K562 (cell line): ENCODE data around the gene OR51B2. TPM values are rescaled to one million over a fixed set of nuclear protein-coding genes. Genes with fewer than 3 reads are reported as not detected.

Experiments used
- ATF7 ChIP-seq: fragments of 450-650 bp; IDR thresholded peaks from 2 replicates; pipeline ENCODE4 v1.7.1; 2014; ENCODE audit warnings: mild to moderate bottlenecking, moderate library complexity
- CBFA2T2 ChIP-seq: fragments of 450-650 bp; conservative IDR thresholded peaks from 2 replicates; pipeline ENCODE4 v1.6.1; 2017; ENCODE audit warnings: mild to moderate bottlenecking
- CCNT2 ChIP-seq: IDR thresholded peaks from 2 replicates; pipeline ENCODE4 v1.6.1; 2011; ENCODE audit warnings: borderline replicate concordance, low read depth, mild to moderate bottlenecking, moderate library complexity, mixed read lengths, low read length; ENCODE audit not compliant: insufficient read length; ENCODE audit errors: extremely low read depth
- CHCHD3 ChIP-seq: fragments of 250-450 bp; sonication (Bioruptor Pico); IDR thresholded peaks from 2 replicates; pipeline ENCODE4 v2.1.2; 2022; ENCODE audit warnings: mild to moderate bottlenecking
- CREM ChIP-seq: IDR thresholded peaks from 2 replicates; pipeline ENCODE4 v1.6.1; 2014; ENCODE audit warnings: antibody characterized with exemption, low read depth
- DMBX1 ChIP-seq: fragments of 250-450 bp; sonication (Bioruptor Pico); IDR thresholded peaks from 2 replicates; pipeline ENCODE4 v1.8.0; 2022; ENCODE audit warnings: inconsistent platforms, mild to moderate bottlenecking, moderate library complexity, borderline replicate concordance
- ELK3 ChIP-seq: fragments of 450-650 bp; formaldehyde crosslinking; IDR thresholded peaks from 2 replicates; pipeline ENCODE4 v1.4.0; 2020; ENCODE audit warnings: mild to moderate bottlenecking
- EP400 ChIP-seq: fragments of 450-650 bp; IDR thresholded peaks from 2 replicates; pipeline ENCODE4 v1.6.1; 2017; ENCODE audit warnings: antibody characterized with exemption, mild to moderate bottlenecking, moderate library complexity
- GTF2B ChIP-seq: IDR thresholded peaks from 2 replicates; pipeline ENCODE4 v1.6.1; 2011; ENCODE audit not compliant: insufficient read length; ENCODE audit errors: extremely low read depth
- KLF6 ChIP-seq: fragments of 250-450 bp; sonication (Bioruptor Pico); IDR thresholded peaks from 2 replicates; pipeline ENCODE4 v1.4.0; 2020; ENCODE audit warnings: mild to moderate bottlenecking, moderate library complexity, borderline replicate concordance
- LEF1 ChIP-seq: fragments of 450-650 bp; IDR thresholded peaks from 2 replicates; pipeline ENCODE4 v1.6.1; 2016; ENCODE audit warnings: mild to moderate bottlenecking
- MCM5 ChIP-seq: fragments of 450-650 bp; IDR thresholded peaks from 2 replicates; pipeline ENCODE4 v1.6.1; 2016; ENCODE audit warnings: low read depth
- MEIS2 ChIP-seq: fragments of 450-650 bp; IDR thresholded peaks from 2 replicates; pipeline ENCODE4 v1.6.1; 2014; ENCODE audit warnings: mild to moderate bottlenecking; ENCODE audit not compliant: partially characterized antibody
- MLLT1 ChIP-seq, 2 experiments: fragments of 450-650 bp; IDR thresholded peaks; 2 replicates each; pipeline ENCODE4 v1.6.1; 2016
- NCOA4 ChIP-seq: fragments of 450-650 bp; IDR thresholded peaks from 2 replicates; pipeline ENCODE4 v1.6.1; 2018; ENCODE audit warnings: mild to moderate bottlenecking; ENCODE audit not compliant: partially characterized antibody
- PYGO2 ChIP-seq: fragments of 450-650 bp; IDR thresholded peaks from 2 replicates; pipeline ENCODE4 v1.6.1; 2016; ENCODE audit warnings: mild to moderate bottlenecking, missing genetic modification characterization, moderate library complexity, missing compliant biosample characterization
- RBM15 ChIP-seq: fragments of 200-400 bp; formaldehyde crosslinking; IDR thresholded peaks from 2 replicates; pipeline ENCODE4 v1.6.1; 2018; ENCODE audit warnings: mild to moderate bottlenecking, low read length, moderate library complexity; ENCODE audit not compliant: insufficient read depth
- SIN3A ChIP-seq, 2 experiments: fragments of 150-350 bp in 1 of 2; IDR thresholded peaks; 2 replicates each; pipeline ENCODE4 v1.6.1; 2011 to 2016; ENCODE audit warnings: borderline replicate concordance in 2 of 2, low read depth in 2 of 2, low read length in 2 of 2, mild to moderate bottlenecking in 2 of 2, moderate library complexity in 2 of 2; ENCODE audit not compliant: control insufficient read depth in 1 of 2
- ZBTB43 ChIP-seq: sonication (generic); formaldehyde crosslinking; IDR thresholded peaks from 2 replicates; pipeline ENCODE4 v1.8.0; 2023; ENCODE audit warnings: mild to moderate bottlenecking, missing genetic modification reagents
- ZFP91 ChIP-seq: sonication (generic); formaldehyde crosslinking; IDR thresholded peaks from 2 replicates; pipeline ENCODE4 v1.8.0; 2022; ENCODE audit warnings: mild to moderate bottlenecking, missing genetic modification reagents
- ZKSCAN8 ChIP-seq: fragments of 200-800 bp; sonication (Bioruptor generic); IDR thresholded peaks from 2 replicates; pipeline ENCODE4 v1.6.1; 2016; ENCODE audit warnings: missing genetic modification characterization, missing compliant biosample characterization
- ZNF778 ChIP-seq: fragments of 450-650 bp; formaldehyde crosslinking; IDR thresholded peaks from 2 replicates; pipeline ENCODE4 v1.4.0; 2020; ENCODE audit warnings: mild to moderate bottlenecking, moderate library complexity
- polyA plus RNA-seq, 8 experiments: library from polyadenylated mRNA; depleted of rRNA in 4 of 8; stranded (reverse) in 5 of 8; unstranded in 3 of 8; fragments of >200 nt; fragmentation: Nextera tagmentation in 2 of 8; fragmentation: Illumina TruSeq in 1 of 8; extraction: Ambion mirVana in 2 of 8; extraction: Trizol in 1 of 8; gene quantifications; 2 replicates each; pipeline versions ENCODE4 v1.2.1 to v1.2.3, GENCODE V29; 2011 to 2014; ENCODE audit warnings: inconsistent platforms in 1 of 8, missing spikeins in 1 of 8
- total RNA-seq, 7 experiments: library from RNA; depleted of rRNA in 6 of 7; stranded (reverse); fragments of >200 nt in 6 of 7; fragmentation: Illumina TruSeq in 2 of 7; extraction: Trizol in 2 of 7; gene quantifications; 2 replicates each; pipeline versions ENCODE4 v1.2.1 to v1.2.3, GENCODE V29; 2011 to 2021; ENCODE audit warnings: low replicate concordance in 1 of 7

Gene OR51B2
- total and polyA plus RNA-seq, 9 of the 15 experiments (the other 6 are each of a cell fraction or from before 2014, with no cell fraction given), result 0.38 to 6.6 (median 4.0) TPM

- TF ChIP-seq KLF6 (CRISPR knock-in tag), result 0 out of 2 replicates have a peak, but pooled peaks have one; percentile 4
- TF ChIP-seq GTF2B, result no peak
- no peak for TF ChIP-seq CHCHD3
- TF ChIP-seq MEIS2, result no peak
- TF ChIP-seq MCM5, result no peak
- TF ChIP-seq ZFP91 (CRISPR knock-in tag), result no peak
- TF ChIP-seq NCOA4, result no peak
- TF ChIP-seq EP400, result peak; percentile 71
- no peak for TF ChIP-seq RBM15
- no peak for TF ChIP-seq ELK3 (CRISPR knock-in tag)
- TF ChIP-seq LEF1, result no peak; the same call in 1 of the 2 replicates
- peak; percentile 91 for TF ChIP-seq CBFA2T2
- 0 out of 4 replicates have a peak, but pooled peaks of 1 of the 2 experiments have one; percentile 46 for TF ChIP-seq MLLT1 (IDR thresholded peaks at IDR 0.05)
- TF ChIP-seq PYGO2 (tag), result no peak
- TF ChIP-seq ATF7, result peak; percentile 55; the same call in 1 of the 2 replicates
- TF ChIP-seq CREM, result peak; percentile 59; the same call in 1 of the 2 replicates
- peak; percentile 85; the same call in 1 of the 2 replicates for TF ChIP-seq DMBX1 (CRISPR knock-in tag)
- TF ChIP-seq SIN3A (IDR thresholded peaks at IDR 0.05; ENCODE audit: borderline replicate concordance in 2 of 2, control insufficient read depth in 1 of 2, low read depth in 2 of 2, low read length in 2 of 2), result no peak
- no peak for TF ChIP-seq ZNF778 (CRISPR knock-in tag)
- no peak for TF ChIP-seq ZBTB43
- TF ChIP-seq ZKSCAN8, result 0 out of 2 replicates have a peak, but pooled peaks have one; percentile 50
- peak; percentile 55 for TF ChIP-seq CCNT2
Measured at GRCh38 chr11:5288108-5288905, 35.8 kb downstream of the OR51B2 start (continued).
